SK-N-MC (cell line): ENCODE results near the gene SETDB1.

ENCODE experiments used
- EZH2 ChIP-seq: fragments of 200-600 bp; sonication (generic); IDR thresholded peaks from one replicate; pipeline ENCODE4 v1.6.1; 2017; ENCODE audit warnings: antibody characterized with exemption
- POLR2AphosphoS5 ChIP-seq: IDR thresholded peaks from 2 replicates; pipeline ENCODE4 v1.6.1; 2012; ENCODE audit warnings: mild to moderate bottlenecking, low read depth, low read length, borderline replicate concordance

- TF ChIP-seq EZH2 (no peak), POLR2AphosphoS5 (no peak)
Measured at GRCh38 chr1:150976401-150976821, 50.2 kb downstream of the SETDB1 start.
